Stimulated activated naive B cell treated with anti-CD40 and anti-IgM and Interleukin-4, amounts not matched to agents 10 μg/mL and 1 μg/mL and 100 μg/mL, for 72 hours (primary cell): Measurements from ENCODE around the gene TMEM151A.

Experiments
- ATAC-seq, 2 donors: fragments of 150-1000 bp; cut with Tn5 transposase; replicated peaks; 2 replicates each; pipeline ENCODE4 v1.10.0; 2021; ENCODE audit warnings: moderate library complexity in 1 of 2
- DNase-seq: peaks from one replicate; pipeline ENCODE4 v3.0.0; 2021
- H3K27ac Mint-ChIP-seq: one replicate; pipeline ENCODE4 v1.8.0; 2022; ENCODE audit warnings: mild to moderate bottlenecking, mixed read lengths
- H3K27me3 Mint-ChIP-seq, 2 donors: one replicate each; pipeline ENCODE4 v1.8.0; 2022; ENCODE audit warnings: mixed read lengths in 2 of 2
- H3K36me3 Mint-ChIP-seq, 2 donors: one replicate each; pipeline ENCODE4 v1.8.0; 2022; ENCODE audit warnings: mixed read lengths in 2 of 2, mild to moderate bottlenecking in 1 of 2
- H3K4me1 Mint-ChIP-seq, 2 donors: one replicate each; pipeline ENCODE4 v1.8.0; 2022; ENCODE audit warnings: mixed read lengths in 2 of 2, mild to moderate bottlenecking in 1 of 2
- H3K4me3 Mint-ChIP-seq, 2 donors: one replicate each; pipeline ENCODE4 v1.8.0; 2022; ENCODE audit warnings: mild to moderate bottlenecking in 2 of 2, mixed read lengths in 2 of 2, moderate library complexity in 1 of 2
- H3K9me3 Mint-ChIP-seq, 2 donors: one replicate each; pipeline ENCODE4 v1.8.0; 2022; ENCODE audit warnings: mixed read lengths in 2 of 2, mild to moderate bottlenecking in 1 of 2

Gene TMEM151A

DNA sequence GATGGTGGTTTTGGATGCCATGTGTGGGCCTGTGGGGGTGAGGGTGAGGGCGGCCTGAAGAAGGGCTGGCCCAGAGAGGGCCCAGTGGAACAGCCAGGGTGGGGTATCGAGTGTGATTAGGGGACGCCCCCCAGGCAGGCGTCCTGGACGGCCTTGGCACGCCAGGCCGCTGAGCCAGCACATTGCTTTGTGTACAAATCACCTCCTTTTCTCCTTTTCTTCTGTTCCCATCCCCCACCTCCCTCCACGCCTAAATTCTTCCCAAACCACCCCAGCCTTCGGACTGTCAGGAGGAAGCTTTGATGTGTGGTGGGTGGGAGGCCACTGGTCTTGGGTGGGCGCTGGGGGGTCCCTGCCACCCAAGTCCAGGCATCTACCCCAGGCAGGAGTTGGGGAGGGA, 33.0 kb downstream of the TMEM151A start:
- Mint-ChIP-seq H3K4me1 (peaks cover 22 to 32% of the 10 kb centered on the region in 2 donors), H3K9me3 (no peaks in the 10 kb centered on the region), H3K27me3 (no peaks in the 10 kb centered on the region), H3K36me3 (no peaks in the 10 kb centered on the region), H3K27ac (no peak overlapping the region), H3K4me3 (no peak overlapping the region)
- DNase-seq, result no peak
- no peak for ATAC-seq

DNA sequence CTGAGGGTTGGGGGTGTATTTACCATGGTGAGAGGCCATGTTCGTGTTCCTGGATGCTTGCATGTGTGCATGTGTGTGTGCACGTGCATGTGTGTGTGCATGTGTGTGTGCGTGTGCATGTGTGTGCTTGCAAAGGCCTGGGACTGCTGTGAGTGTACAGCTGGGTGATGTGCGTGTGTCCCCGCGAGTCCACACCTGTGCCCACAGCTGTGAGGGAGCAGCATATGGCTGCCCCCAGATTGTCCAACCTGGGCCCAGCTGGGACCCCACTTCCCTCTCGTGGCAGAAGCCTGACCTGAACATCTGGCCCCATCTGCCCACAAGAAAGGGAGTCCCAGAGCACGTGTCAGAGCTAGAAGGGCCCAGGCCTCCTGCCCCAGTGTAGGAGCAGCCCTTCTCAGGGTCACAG, 33.6 kb downstream of the TMEM151A start:
- no peak for DNase-seq
- ATAC-seq, result no peak
- Mint-ChIP-seq H3K27ac (no peak overlapping the region), H3K27me3 (no peaks in the 10 kb centered on the region), H3K4me3 (no peak overlapping the region), H3K4me1 (peaks cover 22 to 32% of the 10 kb centered on the region in 2 donors), H3K36me3 (no peaks in the 10 kb centered on the region), H3K9me3 (no peaks in the 10 kb centered on the region)

DNA sequence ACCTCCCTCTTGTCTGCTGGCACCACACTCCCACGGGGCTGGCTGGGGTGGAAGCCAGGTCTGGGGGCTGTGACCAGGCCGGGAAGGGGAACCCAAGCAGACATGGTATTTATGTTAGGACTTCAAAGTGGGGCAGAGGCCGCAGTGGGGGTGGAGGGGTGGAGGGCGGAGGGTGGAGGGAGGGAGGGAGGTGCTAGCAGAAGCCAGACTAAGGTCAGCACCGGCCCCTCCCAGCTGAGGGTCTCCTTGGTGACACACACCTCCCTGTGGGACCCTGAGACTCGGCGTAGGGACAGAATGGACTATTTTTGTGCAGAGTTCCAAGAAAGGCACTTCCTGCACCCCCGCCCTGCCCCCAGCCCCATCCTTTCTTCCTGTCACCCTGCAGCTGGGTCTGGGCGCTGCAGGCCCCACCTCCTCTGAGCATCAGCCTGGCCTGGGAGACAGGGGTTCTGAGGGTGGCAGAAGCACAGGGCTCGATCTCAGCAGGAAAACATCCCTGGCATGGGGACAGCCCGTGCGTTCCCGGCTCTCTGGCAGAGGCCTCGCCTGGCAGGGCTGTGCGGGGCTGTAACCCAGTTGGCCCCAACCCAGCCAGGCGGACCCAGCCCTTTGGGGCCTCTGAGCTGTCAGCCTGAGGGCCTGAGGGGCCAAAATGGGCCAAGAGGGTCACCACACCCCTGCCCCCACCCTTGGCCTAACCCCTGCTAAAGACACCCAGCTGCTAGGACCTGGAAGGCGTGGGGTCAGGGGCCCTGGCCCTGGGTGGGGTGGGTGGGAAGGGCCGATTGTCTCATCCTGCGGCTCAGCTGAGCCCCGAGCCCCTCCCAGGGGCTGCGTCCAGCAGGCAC, 34.8 kb downstream of the TMEM151A start:
- ATAC-seq (no peak), DNase-seq (no peak)
- no peak overlapping the region for H3K27ac Mint-ChIP-seq
- peaks cover 22 to 32% of the 10 kb centered on the region in 2 donors for H3K4me1 Mint-ChIP-seq
- H3K9me3 Mint-ChIP-seq, result no peaks in the 10 kb centered on the region
- H3K4me3 Mint-ChIP-seq, result no peak overlapping the region
- no peaks in the 10 kb centered on the region for H3K36me3 Mint-ChIP-seq
- H3K27me3 Mint-ChIP-seq, result no peaks in the 10 kb centered on the region

DNA sequence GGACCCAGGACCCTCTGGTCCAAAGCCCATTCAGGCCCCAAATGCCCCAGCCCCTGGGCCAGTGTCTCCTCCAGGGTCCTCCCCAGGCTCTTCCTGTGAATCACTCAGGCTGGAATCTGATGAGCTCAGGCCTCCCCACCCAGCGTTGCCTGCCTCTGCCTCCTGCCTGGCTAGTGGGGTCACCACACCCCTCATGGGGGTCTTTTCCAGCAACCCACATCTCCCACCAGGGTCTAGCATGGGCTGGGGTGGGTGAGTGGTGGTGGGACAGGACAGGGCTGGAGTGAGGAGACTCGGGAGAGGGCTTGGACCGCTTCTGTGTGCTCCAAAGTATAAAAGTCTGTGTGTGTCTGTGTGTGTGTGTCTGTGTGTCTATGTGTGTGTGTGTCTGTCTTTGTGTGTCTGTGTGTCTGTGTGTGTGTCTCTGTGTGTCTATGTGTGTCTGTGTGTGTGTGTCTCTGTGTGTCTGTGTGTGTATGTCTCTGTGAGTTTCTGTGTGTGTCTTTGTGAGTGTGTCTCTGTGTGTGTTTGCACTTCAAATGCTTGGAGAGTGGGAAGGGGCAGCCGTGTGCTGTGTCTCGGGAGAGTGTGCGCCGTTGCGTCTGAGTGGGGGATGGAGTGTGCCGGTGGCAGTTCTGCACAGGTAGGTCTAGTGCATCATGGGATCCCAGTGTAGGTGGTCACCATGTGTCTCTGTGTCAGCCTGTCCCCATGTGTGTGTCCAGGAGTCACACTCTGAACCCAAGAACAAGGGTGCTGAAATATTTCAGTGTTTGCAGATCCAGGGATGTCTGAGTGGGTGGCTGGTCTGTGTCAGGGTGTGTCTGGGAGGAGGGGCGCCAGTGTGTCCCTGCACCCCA, 35.7 kb downstream of the TMEM151A start:
- Mint-ChIP-seq H3K4me3 (no peak overlapping the region), H3K4me1 (peaks cover 22 to 28% of the 10 kb centered on the region in 2 donors)
- ATAC-seq, result no peak

DNA sequence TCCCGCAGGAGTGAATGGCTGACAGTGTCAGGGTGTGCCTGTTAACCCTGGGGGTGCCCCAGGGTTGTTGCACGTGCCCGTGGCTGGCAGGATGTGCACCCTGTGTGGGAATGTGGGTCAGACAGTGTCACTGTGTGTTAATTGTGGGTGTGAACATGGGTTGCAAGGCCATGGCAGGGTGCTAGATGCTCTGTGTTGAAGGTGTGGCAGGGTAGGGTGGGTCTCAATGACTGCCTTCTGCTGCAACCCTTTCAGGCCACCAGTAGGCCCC, 36.3 kb downstream of the TMEM151A start:
- no peak overlapping the region for H3K4me3 Mint-ChIP-seq
- ATAC-seq, result peak in 1 of 2 donors; percentile 24
- H3K36me3 Mint-ChIP-seq, result no peaks in the 10 kb centered on the region
- H3K27ac Mint-ChIP-seq, result peak overlapping the region; percentile 60
- no peaks in the 10 kb centered on the region for H3K27me3 Mint-ChIP-seq
- no peak for DNase-seq
- peaks cover 22 to 26% of the 10 kb centered on the region in 2 donors for H3K4me1 Mint-ChIP-seq
- no peaks in the 10 kb centered on the region for H3K9me3 Mint-ChIP-seq

More for the DNA sequence above, 35.7 kb downstream of the TMEM151A start:
- H3K27me3 Mint-ChIP-seq, result no peaks in the 10 kb centered on the region
- peak overlapping the region; percentile 1 for H3K27ac Mint-ChIP-seq
- no peaks in the 10 kb centered on the region for H3K36me3 Mint-ChIP-seq
- H3K9me3 Mint-ChIP-seq, result no peaks in the 10 kb centered on the region
- no peak for DNase-seq

DNA sequence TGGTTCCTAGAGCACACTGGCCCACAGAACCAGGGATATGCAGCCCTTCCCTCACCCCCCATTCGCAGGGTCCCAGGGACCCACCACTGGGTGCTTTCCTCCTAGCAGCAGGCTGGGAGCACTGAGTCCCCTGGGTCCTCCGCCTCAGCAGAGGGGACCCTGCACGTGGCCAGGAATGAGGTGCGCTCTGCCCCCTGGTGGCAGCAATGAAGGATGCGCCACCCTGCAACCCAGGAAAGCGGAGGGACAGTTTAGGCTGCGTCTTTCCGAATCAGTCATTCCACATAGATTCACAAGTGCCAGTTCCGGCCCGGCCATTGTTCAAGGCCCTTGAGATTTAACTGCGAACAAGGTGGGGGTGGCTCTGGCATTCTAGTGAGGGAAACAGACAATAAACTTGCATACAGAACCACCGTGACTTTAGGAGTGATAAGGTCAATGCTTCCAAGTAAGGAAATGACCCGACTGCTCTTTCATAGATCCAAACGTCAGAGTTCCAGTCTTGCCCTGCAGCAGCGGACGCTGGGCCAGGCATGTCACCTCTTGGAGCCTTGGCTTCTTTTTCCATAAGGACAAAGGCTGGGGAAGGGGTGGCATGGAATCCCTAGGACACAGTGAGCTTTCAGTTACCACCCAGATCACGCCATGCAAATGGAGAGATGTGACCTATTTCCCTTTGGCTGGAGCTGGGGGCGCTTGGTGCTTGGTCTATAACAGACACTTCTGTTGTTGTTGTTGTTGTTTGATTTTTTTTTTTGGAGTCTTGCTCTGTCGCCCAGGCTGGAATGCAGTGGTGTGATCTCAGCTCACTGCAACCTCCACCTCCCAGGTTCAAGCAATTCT, 36.8 kb downstream of the TMEM151A start:
- H3K4me1 Mint-ChIP-seq, result peaks cover 22 to 26% of the 10 kb centered on the region in 2 donors
- peak overlapping the region; percentile 60 for H3K27ac Mint-ChIP-seq
- H3K9me3 Mint-ChIP-seq, result no peaks in the 10 kb centered on the region
- H3K36me3 Mint-ChIP-seq, result no peaks in the 10 kb centered on the region
- H3K27me3 Mint-ChIP-seq, result no peaks in the 10 kb centered on the region
- DNase-seq, result peak; percentile 80
- H3K4me3 Mint-ChIP-seq, result peak overlapping the region in 1 of 2 donors; percentile 46
- ATAC-seq, result peak; percentile 91 to 94

DNA sequence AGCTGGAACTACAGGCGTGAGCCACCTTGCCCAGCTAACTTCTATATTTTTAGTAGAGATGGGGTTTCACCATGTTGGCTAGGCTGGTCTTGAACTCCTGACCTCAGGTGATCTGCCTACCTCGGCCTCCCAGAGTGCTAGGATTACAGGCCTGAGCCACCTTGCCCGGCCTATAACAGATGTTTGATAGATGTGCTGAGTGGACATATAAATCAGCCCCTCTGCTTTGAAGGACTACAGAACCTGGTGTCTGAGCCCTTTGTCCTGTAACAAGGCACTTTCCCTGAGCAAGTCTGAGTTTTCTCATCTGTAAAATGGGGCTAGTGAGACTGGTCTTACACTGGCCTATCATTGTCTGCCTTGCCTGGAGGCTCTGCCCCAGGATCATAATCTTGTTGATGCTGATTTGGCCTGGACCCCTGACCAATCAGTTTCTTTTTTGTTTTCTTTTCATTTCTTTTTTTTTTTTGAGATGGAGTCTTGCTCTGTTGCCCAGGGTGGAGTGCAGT, 37.5 kb downstream of the TMEM151A start:
- no peaks in the 10 kb centered on the region for H3K27me3 Mint-ChIP-seq
- no peak overlapping the region for H3K4me3 Mint-ChIP-seq
- no peaks in the 10 kb centered on the region for H3K36me3 Mint-ChIP-seq
- H3K9me3 Mint-ChIP-seq, result no peaks in the 10 kb centered on the region
- peak overlapping the region; percentile 65 for H3K27ac Mint-ChIP-seq
- peaks cover 22 to 26% of the 10 kb centered on the region in 2 donors for H3K4me1 Mint-ChIP-seq
- no peak for DNase-seq
- ATAC-seq, result no peak

DNA sequence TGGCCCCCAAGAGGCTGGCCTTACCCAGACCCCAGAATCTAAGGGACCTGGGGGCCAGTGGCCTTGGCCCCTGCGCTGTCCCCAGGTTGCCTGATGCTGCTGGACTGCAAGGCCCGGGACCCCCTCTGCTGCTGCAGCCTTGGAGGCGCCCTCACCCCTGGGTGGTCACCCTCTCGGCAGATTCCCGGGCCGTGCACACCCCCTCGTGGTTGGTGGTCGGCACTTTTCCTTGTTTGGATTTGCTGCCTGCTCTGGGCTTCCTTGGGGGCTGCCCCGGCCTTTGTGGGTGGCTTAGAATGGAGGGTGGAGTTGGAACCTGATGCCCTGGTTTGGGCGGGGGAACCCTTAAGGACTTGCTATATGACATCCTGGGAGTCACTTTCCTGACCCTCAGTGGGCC, 39.2 kb downstream of the TMEM151A start:
- no peaks in the 10 kb centered on the region for H3K9me3 Mint-ChIP-seq
- DNase-seq (no peak), ATAC-seq (no peak)
- H3K4me1 Mint-ChIP-seq, result peaks cover 23 to 36% of the 10 kb centered on the region in 2 donors
- no peak overlapping the region for H3K27ac Mint-ChIP-seq
- peaks cover 0 to 2% of the 10 kb centered on the region in 2 donors for H3K36me3 Mint-ChIP-seq
- H3K27me3 Mint-ChIP-seq, result peaks cover 4 to 8% of the 10 kb centered on the region in 2 donors
- no peak overlapping the region for H3K4me3 Mint-ChIP-seq

DNA sequence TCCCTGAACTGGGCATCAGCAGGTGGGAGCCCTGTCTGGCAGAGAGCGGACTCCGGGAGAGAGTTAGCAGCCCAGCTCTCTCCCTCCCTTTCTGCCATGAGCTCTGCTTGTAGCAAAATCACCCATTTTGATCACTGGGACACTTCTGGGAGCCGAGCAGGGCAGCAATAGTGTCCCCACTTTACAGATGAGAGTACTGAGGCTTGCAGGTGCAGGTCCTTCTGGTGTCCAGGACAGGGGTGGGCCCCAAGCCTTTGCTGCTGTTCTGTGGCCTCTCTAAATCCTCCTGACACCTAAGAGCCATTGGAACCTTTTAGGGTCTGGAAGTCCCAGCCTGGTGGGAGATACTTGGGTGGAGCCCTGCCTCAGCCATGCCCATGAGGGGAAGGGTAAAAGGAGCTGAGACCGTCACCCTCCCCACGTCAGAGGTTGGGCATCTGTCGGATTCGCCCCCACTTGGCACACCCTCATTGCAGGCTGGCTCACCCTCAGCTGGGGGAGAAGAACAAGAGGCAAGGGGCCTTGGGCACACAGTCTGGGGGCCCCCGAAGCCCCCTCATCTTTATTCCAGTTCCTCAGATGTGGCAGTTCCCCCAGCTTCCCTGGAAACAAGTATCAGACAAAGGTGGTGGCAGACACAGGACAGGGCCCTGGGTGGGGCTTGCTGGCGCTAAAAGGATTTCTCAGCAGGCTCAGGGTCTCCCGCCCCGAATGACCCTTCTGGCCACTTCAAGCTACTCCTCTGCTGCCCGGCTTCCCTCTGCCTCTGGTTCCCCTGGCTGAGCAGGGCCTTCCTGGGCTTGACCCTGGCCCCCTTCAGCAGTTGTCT, 40.1 kb downstream of the TMEM151A start:
- Mint-ChIP-seq H3K4me1 (peaks cover 28 to 40% of the 10 kb centered on the region in 2 donors), H3K36me3 (peaks cover 5 to 7% of the 10 kb centered on the region in 2 donors), H3K4me3 (no peak overlapping the region), H3K27me3 (peaks cover 10 to 16% of the 10 kb centered on the region in 2 donors), H3K27ac (peak overlapping the region; percentile 85), H3K9me3 (no peaks in the 10 kb centered on the region)
- DNase-seq (no peak), ATAC-seq (no peak)

DNA sequence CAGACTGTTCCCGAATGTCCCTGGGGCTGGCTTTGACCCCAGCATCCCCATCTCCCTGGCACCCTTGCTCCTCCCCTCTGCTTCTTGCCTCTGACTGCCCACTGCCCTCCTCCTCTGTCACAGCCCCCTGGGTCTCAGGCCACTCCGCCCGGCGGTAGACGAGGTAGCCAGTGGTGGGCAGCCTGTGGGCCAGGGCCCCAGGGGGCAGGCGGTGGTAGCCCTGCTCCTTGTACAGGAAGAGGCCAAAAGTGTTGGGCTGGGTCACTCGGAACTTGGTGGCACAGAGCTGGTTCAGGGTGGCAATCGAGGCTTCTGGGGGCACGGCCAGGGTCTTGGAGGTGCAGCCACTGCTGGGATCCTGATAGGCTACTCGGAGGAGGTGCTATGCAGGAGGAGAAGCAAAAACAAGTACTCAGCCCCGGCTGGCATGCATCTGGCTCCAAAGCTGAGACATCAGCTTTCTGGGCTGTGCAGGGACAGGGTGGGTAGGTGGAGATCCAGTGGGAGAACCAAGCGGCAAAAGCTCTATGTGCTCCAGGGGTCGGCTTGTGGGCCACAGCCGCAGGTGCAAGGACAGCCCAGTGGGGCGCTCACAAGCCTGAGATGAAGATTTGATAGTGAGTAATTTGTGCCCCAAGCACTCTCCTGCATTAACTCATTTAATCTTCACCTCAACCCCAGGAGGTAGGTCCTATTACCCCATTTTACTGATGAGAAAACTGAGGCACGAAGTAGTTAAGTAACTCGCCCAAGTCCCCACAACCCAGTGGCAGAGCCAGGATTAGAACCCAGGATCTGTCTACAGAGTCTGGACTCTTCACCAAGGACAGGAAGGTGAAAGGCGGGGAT, 40.9 kb downstream of the TMEM151A start:
- Mint-ChIP-seq H3K27ac (peak overlapping the region; percentile 85), H3K27me3 (peaks cover 10 to 18% of the 10 kb centered on the region in 2 donors), H3K4me3 (no peak overlapping the region), H3K4me1 (peaks cover 31 to 43% of the 10 kb centered on the region in 2 donors), H3K36me3 (peaks cover 14% of the 10 kb centered on the region in 2 donors), H3K9me3 (no peaks in the 10 kb centered on the region)
- DNase-seq (no peak), ATAC-seq (no peak)

DNA sequence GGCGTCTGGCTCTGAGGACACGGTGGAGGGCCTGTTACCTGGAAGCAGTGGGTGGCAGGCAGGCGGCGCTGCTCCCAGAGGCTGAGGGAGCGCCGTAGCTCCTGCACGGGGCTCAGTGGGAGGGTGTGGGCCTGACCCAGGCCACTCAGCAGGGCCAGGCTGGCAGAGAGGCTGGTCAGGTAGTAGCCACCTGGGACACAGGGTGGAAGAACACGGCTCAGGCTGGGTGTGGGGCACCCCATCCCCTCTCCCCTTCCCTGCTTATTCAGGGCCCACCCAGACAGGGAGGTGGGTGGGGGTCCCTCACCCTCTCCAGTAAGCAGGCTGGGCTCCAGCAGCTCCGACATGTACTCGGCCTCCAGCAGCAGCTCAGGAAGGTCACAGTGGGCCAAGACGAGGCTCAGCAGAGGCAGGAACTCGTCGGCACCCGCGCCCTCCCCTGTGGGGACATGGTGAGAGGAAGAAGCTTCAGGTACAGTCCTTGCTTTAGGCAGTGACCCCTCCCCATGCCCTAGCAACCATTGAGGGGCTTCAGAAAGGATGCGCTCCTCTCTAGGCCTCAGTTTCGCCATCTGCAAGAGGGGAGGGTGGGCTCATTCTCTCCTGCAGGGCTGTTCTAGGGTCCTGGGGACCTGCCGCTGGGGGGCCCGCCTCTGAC, 41.7 kb downstream of the TMEM151A start:
- H3K27ac Mint-ChIP-seq, result no peak overlapping the region
- DNase-seq (no peak), ATAC-seq (no peak)
- peaks cover 10 to 18% of the 10 kb centered on the region in 2 donors for H3K27me3 Mint-ChIP-seq
- peaks cover 24 to 39% of the 10 kb centered on the region in 2 donors for H3K4me1 Mint-ChIP-seq
- no peaks in the 10 kb centered on the region for H3K9me3 Mint-ChIP-seq
- H3K4me3 Mint-ChIP-seq, result no peak overlapping the region
- peaks cover 16 to 18% of the 10 kb centered on the region in 2 donors for H3K36me3 Mint-ChIP-seq

DNA sequence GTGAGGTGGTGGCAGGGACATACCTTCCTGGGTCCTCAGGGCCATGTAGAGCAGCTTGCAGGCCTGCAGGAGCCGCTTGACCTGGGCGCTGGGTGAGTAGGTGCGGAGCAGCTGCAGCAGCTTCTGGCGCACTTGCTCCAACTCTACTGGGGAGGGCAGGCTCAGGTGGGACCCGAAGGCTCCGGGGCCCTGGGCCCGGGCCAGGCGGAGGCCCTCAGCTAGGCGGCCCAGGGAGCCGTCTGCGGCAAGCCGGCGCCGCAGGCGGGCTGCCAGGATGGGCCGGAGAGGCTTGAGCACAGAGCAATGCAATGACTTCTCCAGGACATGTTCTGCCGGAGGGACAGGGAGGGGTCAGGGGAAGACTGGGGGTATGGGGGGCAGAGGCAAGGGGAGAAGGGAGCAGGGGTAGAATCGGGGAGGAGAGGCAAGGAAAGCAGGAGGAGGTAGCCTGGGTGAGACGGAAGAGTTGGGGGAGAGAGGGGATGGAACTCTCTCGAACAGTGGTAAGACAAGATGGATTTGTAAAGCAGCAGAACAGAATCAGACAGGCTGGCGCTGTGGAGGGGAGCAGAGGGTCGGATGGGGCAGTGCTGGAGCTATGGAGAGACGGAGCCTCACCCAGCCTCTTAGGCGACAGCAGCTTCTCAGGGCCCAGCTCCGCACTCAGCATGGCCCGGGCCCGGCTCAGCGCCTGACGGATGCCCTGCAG, 42.4 kb downstream of the TMEM151A start:
- ATAC-seq (no peak), DNase-seq (no peak)
- peaks cover 10 to 18% of the 10 kb centered on the region in 2 donors for H3K27me3 Mint-ChIP-seq
- H3K4me3 Mint-ChIP-seq, result no peak overlapping the region
- H3K4me1 Mint-ChIP-seq, result peaks cover 19 to 32% of the 10 kb centered on the region in 2 donors
- H3K27ac Mint-ChIP-seq, result no peak overlapping the region
- H3K36me3 Mint-ChIP-seq, result peaks cover 22 to 24% of the 10 kb centered on the region in 2 donors
- no peaks in the 10 kb centered on the region for H3K9me3 Mint-ChIP-seq
